Stomach smooth muscle (tissue), 2 donors: ENCODE data around the gene TUT7.

Source experiments
- H3K27ac ChIP-seq: one replicate; pipeline ENCODE4 v1.7.0; 2013; ENCODE audit warnings: mild to moderate bottlenecking, low read length, inconsistent platforms
- H3K27me3 ChIP-seq, 2 donors: one replicate each; pipeline ENCODE4 v1.7.0; 2013; ENCODE audit warnings: low read length in 2 of 2; ENCODE audit not compliant: insufficient read depth in 2 of 2, control insufficient read depth in 1 of 2
- H3K36me3 ChIP-seq, 2 donors: one replicate each; pipeline ENCODE4 v1.7.0; 2013; ENCODE audit warnings: low read length in 2 of 2; ENCODE audit not compliant: control insufficient read depth in 2 of 2, insufficient read depth in 2 of 2
- H3K4me1 ChIP-seq: one replicate; pipeline ENCODE4 v1.7.0; 2013; ENCODE audit warnings: low read length; ENCODE audit not compliant: control insufficient read depth, insufficient read depth
- H3K4me3 ChIP-seq, 2 donors: one replicate each; pipeline ENCODE4 v1.7.0; 2013; ENCODE audit warnings: low read length in 2 of 2
- H3K9ac ChIP-seq, 2 donors: one replicate each; pipeline ENCODE4 v1.7.0; 2013; ENCODE audit warnings: low read length in 2 of 2, mild to moderate bottlenecking in 1 of 2
- H3K9me3 ChIP-seq, 2 donors: one replicate each; pipeline ENCODE4 v1.7.0; 2013; ENCODE audit warnings: low read length in 2 of 2; ENCODE audit not compliant: control insufficient read depth in 2 of 2
- donor health status: healthy.
- donor health status: Pancreatic carcinoma.

Gene TUT7

DNA sequence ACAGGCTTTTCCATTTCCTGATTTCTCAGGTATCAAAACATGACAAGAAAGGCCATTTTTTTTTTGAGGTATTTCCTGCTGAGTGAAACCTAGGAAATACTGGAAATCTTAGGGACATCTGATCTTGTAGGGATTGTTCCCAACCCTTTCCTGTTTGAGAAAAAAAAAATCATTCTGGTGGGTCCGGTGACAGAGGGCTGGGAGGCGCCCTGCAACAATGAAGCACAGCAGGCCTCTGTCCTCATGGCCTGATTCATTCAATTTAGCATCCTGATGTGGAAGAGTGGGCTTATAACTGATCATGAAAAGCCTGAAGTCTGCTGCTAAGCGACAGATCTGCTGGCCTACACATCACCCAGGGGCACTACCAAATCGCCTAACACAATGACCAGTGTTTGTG lies 91.7 kb downstream of the TUT7 start:
- Histone ChIP-seq H3K9me3 (no peaks in the 10 kb centered on the region), H3K9ac (no peak overlapping the region), H3K27ac (no peak overlapping the region), H3K36me3 (peaks cover 10 to 25% of the 10 kb centered on the region in 2 donors), H3K27me3 (no peaks in the 10 kb centered on the region), H3K4me3 (no peak overlapping the region), H3K4me1 (no peaks in the 10 kb centered on the region)

DNA sequence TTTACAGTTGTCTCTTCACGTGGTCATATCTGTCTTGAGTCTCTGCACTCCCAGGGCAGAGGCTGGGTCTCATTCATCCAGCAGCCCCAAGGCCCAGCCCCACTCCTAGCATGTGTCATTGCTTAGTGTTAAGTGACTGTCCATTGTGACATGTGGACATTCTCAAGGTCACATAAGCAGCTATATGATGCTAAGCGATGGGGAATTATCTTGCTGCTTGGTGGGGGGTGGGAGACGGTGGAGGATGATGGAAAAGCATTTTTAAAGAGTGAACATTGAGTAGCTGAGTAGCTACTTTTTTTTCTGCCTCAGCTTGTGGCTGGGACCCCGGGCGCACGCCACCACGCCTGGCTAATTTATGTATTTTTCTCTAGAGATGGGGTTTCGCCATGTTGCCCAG lies 94.7 kb downstream of the TUT7 start, which contains the start of gene C9orf153:
Gene C9orf153 (minus strand): TSS at position 101 of the 400 bp plus-strand sequence. CDS start 30,054 bp downstream, outside the sequence.
- no peak within 1 kb of the TSS for H3K4me3 ChIP-seq
- no peak within 1 kb of the TSS for H3K9ac ChIP-seq
- peaks cover 10 to 28% of the 10 kb centered on the region in 2 donors for H3K36me3 ChIP-seq
- H3K9me3 ChIP-seq: no peaks in the 10 kb centered on the region
- no peak within 1 kb of the TSS for H3K27ac ChIP-seq
- H3K4me1 ChIP-seq: no peaks in the 10 kb centered on the region
- no peaks in the 10 kb centered on the region for H3K27me3 ChIP-seq

DNA sequence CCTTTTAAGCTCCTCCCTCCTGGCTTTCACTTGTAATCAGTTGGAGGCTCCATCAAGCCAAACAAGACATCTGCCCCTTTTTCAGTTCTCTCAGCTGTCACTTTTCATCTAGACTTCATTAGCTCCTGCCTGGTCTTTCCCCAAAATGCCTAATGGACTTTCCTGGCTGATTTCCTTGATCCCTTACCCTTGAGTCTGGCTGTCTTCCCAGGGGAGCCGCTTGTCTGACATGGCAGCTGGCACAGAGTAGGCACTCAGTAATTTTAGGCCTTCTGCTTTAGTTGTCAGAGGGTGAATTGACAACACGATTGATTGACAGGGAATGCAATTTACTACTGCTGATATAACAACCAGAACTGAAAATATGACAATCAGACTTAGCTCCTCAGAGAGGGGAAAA lies 96.8 kb downstream of the TUT7 start:
- Histone ChIP-seq H3K27me3 (no peaks in the 10 kb centered on the region), H3K36me3 (peaks cover 0 to 13% of the 10 kb centered on the region in 2 donors), H3K4me1 (no peaks in the 10 kb centered on the region), H3K27ac (no peak overlapping the region), H3K9me3 (no peaks in the 10 kb centered on the region), H3K9ac (no peak overlapping the region), H3K4me3 (no peak overlapping the region)

GRCh38 chr9:86256653-86257052 lies 97.6 kb downstream of the TUT7 start:
- H3K27me3 ChIP-seq: no peaks in the 10 kb centered on the region
- no peaks in the 10 kb centered on the region for H3K4me1 ChIP-seq
- no peak overlapping the region for H3K9ac ChIP-seq
- no peak overlapping the region for H3K4me3 ChIP-seq
- H3K36me3 ChIP-seq: peaks cover 0 to 10% of the 10 kb centered on the region in 2 donors
- no peak overlapping the region for H3K27ac ChIP-seq
- H3K9me3 ChIP-seq: no peaks in the 10 kb centered on the region

GRCh38 chr9:86253577-86253976 lies 100.6 kb downstream of the TUT7 start:
- Histone ChIP-seq H3K4me1 (no peaks in the 10 kb centered on the region), H3K9me3 (no peaks in the 10 kb centered on the region), H3K27ac (no peak overlapping the region), H3K4me3 (no peak overlapping the region), H3K36me3 (peaks cover 0 to 3% of the 10 kb centered on the region in 2 donors), H3K9ac (no peak overlapping the region), H3K27me3 (no peaks in the 10 kb centered on the region)

DNA sequence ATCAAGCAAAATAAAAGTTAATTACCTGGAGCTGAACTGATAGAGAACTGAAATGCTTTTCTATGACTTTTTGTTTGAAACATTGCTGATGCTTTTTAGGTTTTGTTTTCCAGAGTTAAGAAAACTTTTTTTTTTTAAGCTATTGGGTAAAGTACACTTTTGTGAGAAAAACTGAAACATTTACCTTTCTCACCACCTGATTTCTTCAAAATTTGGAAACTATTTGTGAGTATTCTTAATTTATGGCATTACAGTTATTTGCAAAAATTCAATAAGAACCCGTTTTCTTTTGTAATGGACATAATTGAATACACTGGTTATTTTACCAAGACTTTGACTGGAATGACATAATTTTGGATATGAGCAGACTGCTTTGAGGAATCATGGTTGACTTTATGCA lies 101.3 kb downstream of the TUT7 start:
- no peaks in the 10 kb centered on the region for H3K9me3 ChIP-seq
- H3K4me1 ChIP-seq: no peaks in the 10 kb centered on the region
- no peak overlapping the region for H3K9ac ChIP-seq
- peaks cover 0 to 3% of the 10 kb centered on the region in 2 donors for H3K36me3 ChIP-seq
- H3K27me3 ChIP-seq: no peaks in the 10 kb centered on the region
- H3K27ac ChIP-seq: no peak overlapping the region
- H3K4me3 ChIP-seq: no peak overlapping the region

DNA sequence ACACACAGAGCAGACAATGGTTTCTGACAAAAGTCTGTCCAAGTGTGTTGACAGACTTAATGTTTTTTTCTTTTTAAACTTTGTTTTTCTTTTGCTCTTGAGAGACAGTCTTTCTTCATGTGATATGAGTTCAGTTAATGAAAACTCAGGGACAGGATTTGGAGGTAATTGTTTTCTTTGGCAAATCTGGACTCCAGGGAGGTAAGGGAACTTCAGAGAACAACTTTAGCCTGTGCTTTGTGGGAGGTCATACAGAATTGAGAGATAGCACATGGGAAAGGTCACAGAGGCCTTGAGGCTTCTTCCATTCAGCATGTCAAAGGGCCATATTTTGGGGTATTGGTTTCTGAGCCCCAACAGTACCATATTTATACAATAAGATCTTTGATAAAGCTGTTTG lies 104.1 kb downstream of the TUT7 start:
- no peaks in the 10 kb centered on the region for H3K36me3 ChIP-seq
- no peaks in the 10 kb centered on the region for H3K27me3 ChIP-seq
- H3K9ac ChIP-seq: no peak overlapping the region
- no peaks in the 10 kb centered on the region for H3K4me1 ChIP-seq
- no peak overlapping the region for H3K27ac ChIP-seq
- H3K9me3 ChIP-seq: no peaks in the 10 kb centered on the region
- H3K4me3 ChIP-seq: no peak overlapping the region

DNA sequence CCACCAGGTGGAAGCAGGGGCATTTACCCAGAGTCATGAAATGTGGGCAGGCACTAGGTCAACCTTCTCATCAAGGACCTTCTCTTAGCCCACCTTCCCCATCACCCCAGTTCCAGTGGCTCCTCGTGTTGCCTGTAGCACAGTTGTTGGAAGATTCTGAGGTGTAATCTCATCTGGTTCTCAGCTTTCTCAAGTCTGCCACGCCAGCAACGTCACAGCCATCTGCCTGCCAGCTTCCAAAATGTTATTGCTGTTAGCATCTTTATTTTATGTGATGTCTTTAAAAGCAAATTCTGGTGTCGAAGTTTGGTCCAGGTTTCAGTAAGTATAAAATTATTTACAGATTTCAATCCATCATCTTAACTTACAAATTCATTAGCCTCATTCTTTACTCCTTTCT lies 105.5 kb downstream of the TUT7 start:
- Histone ChIP-seq H3K4me1 (no peaks in the 10 kb centered on the region), H3K27me3 (no peaks in the 10 kb centered on the region), H3K27ac (no peak overlapping the region), H3K9ac (no peak overlapping the region), H3K4me3 (no peak overlapping the region), H3K36me3 (no peaks in the 10 kb centered on the region), H3K9me3 (no peaks in the 10 kb centered on the region)

GRCh38 chr9:86246752-86247161 lies 107.5 kb downstream of the TUT7 start:
- no peak overlapping the region for H3K9ac ChIP-seq
- H3K4me3 ChIP-seq: no peak overlapping the region
- H3K9me3 ChIP-seq: no peaks in the 10 kb centered on the region

GRCh38 chr9:86242071-86242470 lies 112.1 kb downstream of the TUT7 start:
- H3K27ac ChIP-seq: no peak overlapping the region
- no peaks in the 10 kb centered on the region for H3K36me3 ChIP-seq
- no peaks in the 10 kb centered on the region for H3K27me3 ChIP-seq
- no peak overlapping the region for H3K4me3 ChIP-seq
- no peaks in the 10 kb centered on the region for H3K9me3 ChIP-seq
- H3K4me1 ChIP-seq: peaks cover 5% of the 10 kb centered on the region
- H3K9ac ChIP-seq: peak overlapping the region in 1 of 2 donors; percentile 29

More at GRCh38 chr9:86246752-86247161, 107.5 kb downstream of the TUT7 start:
- Histone ChIP-seq H3K4me1 (peaks cover 5% of the 10 kb centered on the region), H3K36me3 (no peaks in the 10 kb centered on the region), H3K27me3 (no peaks in the 10 kb centered on the region), H3K27ac (no peak overlapping the region)

- Histone ChIP-seq H3K36me3 (no peaks in the 10 kb centered on the region), H3K4me3 (no peak overlapping the region), H3K4me1 (peaks cover 5% of the 10 kb centered on the region), H3K9ac (no peak overlapping the region), H3K9me3 (no peaks in the 10 kb centered on the region), H3K27me3 (no peaks in the 10 kb centered on the region), H3K27ac (no peak overlapping the region)
Measured at GRCh38 chr9:86241216-86241615, 113.0 kb downstream of the TUT7 start.
